GM23248 (cell line): Measurements from ENCODE around the gene C7. TPM values are rescaled to one million over a fixed set of nuclear protein-coding genes. Genes with fewer than 3 reads are reported as not detected.
"Not testable (repeated sequence)": the region's sequence is repeated elsewhere in the genome, so short reads cannot be mapped to it uniquely, and the experiment has no call there.

Experiments
- DNase-seq: peaks from one replicate; pipeline ENCODE4 v3.0.0-alpha.2; 2015
- H2AFZ ChIP-seq: fragments of 200-600 bp; sonication (generic); 2 replicates; pipeline ENCODE4 v1.6.1; 2016; ENCODE audit warnings: antibody characterized with exemption
- H3F3A ChIP-seq: fragments of 200-600 bp; sonication (generic); 2 replicates; pipeline ENCODE4 v1.6.1; 2016; ENCODE audit warnings: mild to moderate bottlenecking, antibody characterized with exemption, mixed run types; ENCODE audit not compliant: insufficient read depth
- H3K27ac ChIP-seq: fragments of 200-600 bp; sonication (generic); 2 replicates; pipeline ENCODE4 v1.5.1; 2016; ENCODE audit warnings: mild to moderate bottlenecking
- H3K27me3 ChIP-seq: fragments of 200-600 bp; sonication (generic); replicated peaks from 2 replicates; pipeline ENCODE4 v1.6.1; 2016; ENCODE audit warnings: mild to moderate bottlenecking; ENCODE audit not compliant: insufficient read depth
- H3K36me3 ChIP-seq: fragments of 200-600 bp; sonication (generic); 2 replicates; pipeline ENCODE4 v1.6.1; 2016; ENCODE audit warnings: low read depth, mild to moderate bottlenecking
- H3K4me1 ChIP-seq: fragments of 200-600 bp; sonication (generic); 2 replicates; pipeline ENCODE4 v1.6.1; 2016; ENCODE audit warnings: mild to moderate bottlenecking; ENCODE audit not compliant: insufficient read depth
- H3K4me2 ChIP-seq: fragments of 200-600 bp; sonication (generic); one replicate; pipeline ENCODE4 v1.6.1; 2016; ENCODE audit warnings: mild to moderate bottlenecking; ENCODE audit not compliant: unreplicated experiment
- H3K4me3 ChIP-seq: fragments of 200-600 bp; sonication (generic); 2 replicates; pipeline ENCODE4 v1.5.1; 2016; ENCODE audit warnings: mild to moderate bottlenecking
- H3K79me2 ChIP-seq: fragments of 200-600 bp; sonication (generic); 2 replicates; pipeline ENCODE4 v1.6.1; 2016; ENCODE audit warnings: mild to moderate bottlenecking; ENCODE audit not compliant: insufficient read depth
- H3K9ac ChIP-seq: fragments of 200-600 bp; sonication (generic); 2 replicates; pipeline ENCODE4 v1.6.1; 2016; ENCODE audit warnings: mild to moderate bottlenecking
- H3K9me2 ChIP-seq: fragments of 200-600 bp; sonication (generic); 2 replicates; pipeline ENCODE4 v1.6.1; 2016; ENCODE audit warnings: mixed run types, mild to moderate bottlenecking, moderate library complexity; ENCODE audit not compliant: insufficient read depth
- H3K9me3 ChIP-seq: fragments of 200-600 bp; sonication (generic); one replicate; pipeline ENCODE4 v1.6.1; 2017; ENCODE audit warnings: low read depth
- H4K20me1 ChIP-seq: fragments of 200-600 bp; sonication (generic); 2 replicates; pipeline ENCODE4 v1.6.0; 2016; ENCODE audit not compliant: insufficient read depth
- EZH2 ChIP-seq: fragments of 200-600 bp; sonication (generic); IDR thresholded peaks from 2 replicates; pipeline ENCODE4 v1.6.1; 2018; ENCODE audit warnings: antibody characterized with exemption, mild to moderate bottlenecking; ENCODE audit not compliant: insufficient read depth, poor library complexity, severe bottlenecking
- EZH2phosphoT487 ChIP-seq: fragments of 200-600 bp; sonication (generic); IDR thresholded peaks from 2 replicates; pipeline ENCODE4 v1.6.1; 2018; ENCODE audit warnings: antibody characterized with exemption, moderate library complexity, mild to moderate bottlenecking, low read depth; ENCODE audit not compliant: insufficient read depth
- WGBS, 2 experiments: methylation state at CpG; one replicate each; pipeline ENCODE4 v1.1.6; 2015 to 2017; ENCODE audit warnings: low lambda C conversion rate in 2 of 2, low coverage in 1 of 2; ENCODE audit errors: missing lambda C conversion rate in 2 of 2; 5-methylcytosine and 5-hydroxymethylcytosine counted together
- in situ Hi-C: fragments of 300-500 bp; cut with MboI; formaldehyde crosslinking; loops from 2 replicates; pipeline ENCODE4 v1.15.0; 2020
- polyA plus RNA-seq: library from polyadenylated mRNA; unstranded; fragments of >200 nt; fragmentation: Nextera tagmentation; extraction: Ambion mirVana; gene quantifications from 2 replicates; pipeline ENCODE4 v1.2.1, GENCODE V29; 2016
- total RNA-seq: library from RNA; depleted of rRNA; stranded (reverse); fragments of >200 nt; shearing (Covaris generic); gene quantifications from 2 replicates; pipeline ENCODE4 v1.2.3, GENCODE V29; 2014; rRNA removed

Gene C7
- total RNA-seq (not detected in 2 replicates), polyA plus RNA-seq (not detected in 2 replicates)

DNA sequence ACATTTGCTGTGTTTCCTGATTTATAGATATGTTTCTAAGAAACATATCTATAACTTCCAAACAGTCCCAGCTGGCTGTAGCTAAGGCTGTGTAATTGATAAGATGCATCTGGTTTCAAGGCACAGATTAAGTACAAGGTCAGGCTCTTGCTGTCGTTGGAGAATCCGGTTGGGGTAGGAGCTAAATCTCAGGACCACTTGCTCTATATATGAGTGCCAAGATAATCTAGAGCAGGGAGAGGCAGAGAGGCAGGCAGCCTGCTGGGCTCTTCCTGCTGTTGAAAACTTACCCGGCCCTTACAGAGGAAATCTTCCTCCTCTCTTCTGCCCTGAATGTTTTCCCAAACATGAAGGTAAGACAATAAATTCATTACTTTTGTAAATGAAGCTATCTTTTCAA lies at the start of gene C7:
TSS of gene C7 (plus strand) at position 234 of the 400 bp plus-strand sequence. CDS start at position 348, 114 bp downstream.
- no peaks in the 10 kb centered on the region for H3K9me2 ChIP-seq
- no peak within 1 kb of the TSS for H3K4me2 ChIP-seq
- H3K36me3 ChIP-seq = no peaks in the 10 kb centered on the region
- WGBS, 2 experiments = 3 to 4% methylated on average over 3 of the region's 3 CpGs
- no peaks in the 10 kb centered on the region for H3K9me3 ChIP-seq
- TF ChIP-seq EZH2phosphoT487 = no peak
- no peak for TF ChIP-seq EZH2
- in situ Hi-C loops = no loop called here
- H3K4me3 ChIP-seq = no peak within 1 kb of the TSS
- no peaks in the 10 kb centered on the region for H3K4me1 ChIP-seq
- H3K27ac ChIP-seq = no peak within 1 kb of the TSS
- H3F3A ChIP-seq = no peaks in the 10 kb centered on the region
- no peaks in the 10 kb centered on the region for H3K79me2 ChIP-seq
- no peak within 1 kb of the TSS for H2AFZ ChIP-seq
- no peak for DNase-seq
- H4K20me1 ChIP-seq = no peaks in the 10 kb centered on the region
- no peaks in the 10 kb centered on the region for H3K27me3 ChIP-seq
- no peak within 1 kb of the TSS for H3K9ac ChIP-seq

DNA sequence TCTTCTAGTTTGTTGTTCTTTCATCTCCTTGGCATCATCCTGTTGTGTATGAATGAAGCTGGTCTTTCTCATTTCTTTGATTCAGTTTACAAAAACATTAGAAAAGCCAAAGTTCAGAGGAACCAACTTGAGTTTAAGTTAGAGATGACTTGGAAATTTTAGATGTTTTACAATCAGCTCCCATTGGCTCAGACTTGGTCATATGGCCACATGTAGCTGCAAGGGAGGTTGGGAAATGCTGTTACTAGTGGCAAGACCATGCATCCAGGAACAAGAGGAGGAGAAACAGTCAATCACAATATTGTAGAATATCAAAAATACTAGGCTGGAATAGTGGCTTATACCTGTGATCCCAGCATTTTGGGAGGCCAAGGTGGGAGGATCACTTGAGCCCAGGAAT lies 48.6 kb upstream of the C7 start:
- TF ChIP-seq EZH2phosphoT487 (no peak), EZH2 (no peak)
- Histone ChIP-seq H3K9ac (no peak overlapping the region), H3K9me2 (no peaks in the 10 kb centered on the region), H3K27ac (no peak overlapping the region), H3K4me2 (no peak overlapping the region), H4K20me1 (no peaks in the 10 kb centered on the region), H2AFZ (no peak overlapping the region), H3K4me3 (no peak overlapping the region), H3K4me1 (no peaks in the 10 kb centered on the region), H3K79me2 (no peaks in the 10 kb centered on the region), H3K36me3 (no peaks in the 10 kb centered on the region), H3F3A (no peaks in the 10 kb centered on the region), H3K9me3 (no peaks in the 10 kb centered on the region), H3K27me3 (no peaks in the 10 kb centered on the region)
- no peak for DNase-seq
- in situ Hi-C loops = no loop called here

GRCh38 chr5:40865004-40865403 lies 44.3 kb upstream of the C7 start:
- H3K4me1 ChIP-seq, H4K20me1 ChIP-seq, H3K4me3 ChIP-seq, H3K9me2 ChIP-seq, H3K79me2 ChIP-seq, H3K27ac ChIP-seq, H2AFZ ChIP-seq, H3K27me3 ChIP-seq, H3F3A ChIP-seq, H3K9ac ChIP-seq, H3K4me2 ChIP-seq, H3K36me3 ChIP-seq, DNase-seq, in situ Hi-C loops, H3K9me3 ChIP-seq: not testable (repeated sequence)
- 44 to 59% methylated on average over 5 of the region's 5 CpGs for WGBS, 2 experiments

GRCh38 chr5:40866844-40867243 lies 42.5 kb upstream of the C7 start:
- Histone ChIP-seq H3F3A (no peaks in the 10 kb centered on the region), H3K9me3 (no peaks in the 10 kb centered on the region), H3K9me2 (no peaks in the 10 kb centered on the region), H4K20me1 (no peaks in the 10 kb centered on the region), H3K9ac (no peak overlapping the region), H3K4me3 (no peak overlapping the region), H2AFZ (no peak overlapping the region), H3K79me2 (no peaks in the 10 kb centered on the region), H3K36me3 (no peaks in the 10 kb centered on the region), H3K4me1 (no peaks in the 10 kb centered on the region), H3K4me2 (no peak overlapping the region), H3K27ac (no peak overlapping the region), H3K27me3 (no peaks in the 10 kb centered on the region)
- WGBS, 2 experiments = 46 to 52% methylated on average over 5 of the region's 5 CpGs
- in situ Hi-C loops = no loop called here
- TF ChIP-seq EZH2 = no peak
- no peak for TF ChIP-seq EZH2phosphoT487
- no peak for DNase-seq

GRCh38 chr5:40869384-40869783 lies 39.9 kb upstream of the C7 start:
- no peaks in the 10 kb centered on the region for H3K4me1 ChIP-seq
- no peak overlapping the region for H3K4me3 ChIP-seq
- 81 to 96% methylated on average over 1 of the region's 1 CpG for WGBS, 2 experiments
- no peaks in the 10 kb centered on the region for H3K36me3 ChIP-seq
- H3K27ac ChIP-seq = no peak overlapping the region
- in situ Hi-C loops = no loop called here
- H3K79me2 ChIP-seq = no peaks in the 10 kb centered on the region
- H3F3A ChIP-seq = no peaks in the 10 kb centered on the region
- H3K4me2 ChIP-seq = no peak overlapping the region
- no peak overlapping the region for H3K9ac ChIP-seq
- no peak for DNase-seq
- H4K20me1 ChIP-seq = no peaks in the 10 kb centered on the region
- no peaks in the 10 kb centered on the region for H3K9me3 ChIP-seq
- H3K9me2 ChIP-seq = no peaks in the 10 kb centered on the region
- no peak overlapping the region for H2AFZ ChIP-seq
- H3K27me3 ChIP-seq = no peaks in the 10 kb centered on the region
- no peak for TF ChIP-seq EZH2phosphoT487
- no peak for TF ChIP-seq EZH2
